Measurements from ENCODE around the gene FNTB. TPM values are rescaled to one million over a fixed set of nuclear protein-coding genes. Genes with fewer than 3 reads are reported as not detected.
A peak's percentile ranks its signal among the peaks of the same experiment; 100 is the strongest.

The FNTB gene
- total RNA-seq, 1 experiment from 2014 or later, result 14.2 TPM

GRCh38 chr14:64997108-64997794 lies 10.6 kb downstream of the FNTB start:
- H3K27ac Mint-ChIP-seq, result 0 out of 2 replicates have a peak overlapping the region, but pooled peaks have one; percentile 42
- ChIA-PET CTCF (interaction anchor here (1.4 kb wide), 1 partner anchor 22 kb away, joined by 4 read pairs; no protein-coding TSS in a partner anchor), POLR2A (no interaction called here)
- H3K9me3 Mint-ChIP-seq, result no peaks in the 10 kb centered on the region; the same call in 1 of the 2 replicates
- no peak for DNase-seq (ENCODE audit: low spot score)
- H3K4me3 Mint-ChIP-seq, result no peak overlapping the region
- 0 out of 2 replicates have a peak, but pooled peaks cover 4% of the 10 kb centered on the region for H3K36me3 Mint-ChIP-seq
- no peaks in the 10 kb centered on the region for H3K27me3 Mint-ChIP-seq (ENCODE audit: low read depth)
- ATAC-seq, result peak; percentile 84
- no peak for TF ChIP-seq ZNF121 (CRISPR knock-in tag; IDR thresholded peaks at IDR 0.05)
- no peak for TF ChIP-seq SP1 (CRISPR knock-in tag; conservative IDR thresholded peaks at IDR 0.05)
- TF ChIP-seq TEAD1 (CRISPR knock-in tag; IDR thresholded peaks at IDR 0.05), result no peak
- TF ChIP-seq GABPB1 (CRISPR knock-in tag; IDR thresholded peaks at IDR 0.05), result no peak
- no peak for TF ChIP-seq ZBTB43 (CRISPR knock-in tag; IDR thresholded peaks at IDR 0.05)
- H3K4me1 Mint-ChIP-seq, result peaks cover 27% of the 10 kb centered on the region

GRCh38 chr14:64998455-64998931 lies 11.8 kb downstream of the FNTB start:
- DNase-seq (ENCODE audit: low spot score), result no peak
- Mint-ChIP-seq H3K9me3 (no peaks in the 10 kb centered on the region; the same call in 1 of the 2 replicates), H3K4me3 (no peak overlapping the region), H3K27me3 (ENCODE audit: low read depth) (no peaks in the 10 kb centered on the region), H3K27ac (no peak overlapping the region), H3K4me1 (peaks cover 38% of the 10 kb centered on the region), H3K36me3 (0 out of 2 replicates have a peak, but pooled peaks cover 4% of the 10 kb centered on the region)
- POLR2A ChIA-PET, result no interaction called here
- CTCF ChIA-PET, result interaction anchor here (3.8 kb wide), 1 partner anchor 21 kb away, joined by 18 read pairs; no protein-coding TSS in a partner anchor
- no peak for ATAC-seq
- no peak for TF ChIP-seq IRF1 (CRISPR knock-in tag; IDR thresholded peaks at IDR 0.05)
- no peak for TF ChIP-seq ZNF396 (CRISPR knock-in tag; IDR thresholded peaks at IDR 0.05; ENCODE audit: borderline replicate concordance)
- TF ChIP-seq OVOL2 (CRISPR knock-in tag; IDR thresholded peaks at IDR 0.05; ENCODE audit: borderline replicate concordance), result no peak
- no peak for TF ChIP-seq SP1 (CRISPR knock-in tag; conservative IDR thresholded peaks at IDR 0.05)
- TF ChIP-seq TEAD4 (CRISPR knock-in tag; IDR thresholded peaks at IDR 0.05), result no peak
- no peak for TF ChIP-seq NR3C1 (CRISPR knock-in tag; conservative IDR thresholded peaks at IDR 0.05; ENCODE audit: low read depth)
- no peak for TF ChIP-seq ZNF232 (CRISPR knock-in tag; IDR thresholded peaks at IDR 0.05)
- no peak for TF ChIP-seq ZNF219 (CRISPR knock-in tag; IDR thresholded peaks at IDR 0.05; ENCODE audit: borderline replicate concordance)
- no peak for TF ChIP-seq ESRRA (CRISPR knock-in tag; IDR thresholded peaks at IDR 0.05; ENCODE audit: borderline replicate concordance)
- no peak for TF ChIP-seq MYBL2 (CRISPR knock-in tag; IDR thresholded peaks at IDR 0.05)
- no peak for TF ChIP-seq E2F4 (CRISPR knock-in tag; IDR thresholded peaks at IDR 0.05; ENCODE audit: borderline replicate concordance, low read depth)
- no peak for TF ChIP-seq NFYB (CRISPR knock-in tag; conservative IDR thresholded peaks at IDR 0.05; ENCODE audit: low read depth)
- no peak for TF ChIP-seq ZNF512 (CRISPR knock-in tag; IDR thresholded peaks at IDR 0.05; ENCODE audit: borderline replicate concordance)
- no peak for TF ChIP-seq ZNF317 (CRISPR knock-in tag; IDR thresholded peaks at IDR 0.05; ENCODE audit: borderline replicate concordance, low read depth)
- TF ChIP-seq ATF1 (CRISPR knock-in tag; IDR thresholded peaks at IDR 0.05), result no peak
- TF ChIP-seq ZMAT4 (CRISPR knock-in tag; IDR thresholded peaks at IDR 0.05), result no peak
- no peak for TF ChIP-seq ZNF263 (CRISPR knock-in tag; IDR thresholded peaks at IDR 0.05; ENCODE audit: low read depth)
- TF ChIP-seq AFF4 (CRISPR knock-in tag; IDR thresholded peaks at IDR 0.05; ENCODE audit: borderline replicate concordance), result no peak
